DND-41 (cell line): Measurements from ENCODE around the gene HOMER1.
A peak's percentile ranks its signal among the peaks of the same experiment; 100 is the strongest.

Experiments used
- ATAC-seq: fragments of 200-7000 bp; cut with Tn5 transposase; 3 replicates; pipeline ENCODE4 v1.9.1; 2021; ENCODE audit warnings: low read depth; ENCODE audit not compliant: insufficient read depth
- DNase-seq: peaks from one replicate; pipeline ENCODE4 v3.0.0-alpha.2; 2020
- H2AFZ ChIP-seq: 2 replicates; pipeline ENCODE4 v1.6.0; 2012; ENCODE audit warnings: low read depth, low read length
- H3K27ac ChIP-seq: 2 replicates; pipeline ENCODE4 v1.5.1; 2012; ENCODE audit warnings: low read length, inconsistent platforms
- H3K27me3 ChIP-seq: fragments of 200-600 bp; sonication (generic); 2 replicates; pipeline ENCODE4 v1.6.0; 2012; ENCODE audit warnings: low read length, mild to moderate bottlenecking, inconsistent platforms; ENCODE audit not compliant: insufficient read depth, poor library complexity
- H3K36me3 ChIP-seq: 2 replicates; pipeline ENCODE4 v1.5.1; 2012; ENCODE audit warnings: low read length, inconsistent platforms; ENCODE audit not compliant: insufficient read depth
- H3K4me1 ChIP-seq: 2 replicates; pipeline ENCODE4 v1.5.1; 2012; ENCODE audit warnings: mild to moderate bottlenecking, low read length; ENCODE audit not compliant: insufficient read depth
- H3K4me2 ChIP-seq: 2 replicates; pipeline ENCODE4 v1.6.0; 2012; ENCODE audit warnings: mild to moderate bottlenecking, moderate library complexity, low read length, inconsistent platforms; ENCODE audit not compliant: insufficient read depth
- H3K4me3 ChIP-seq, 2 experiments: fragments of 200-600 bp in 1 of 2; shearing (Covaris generic) in 1 of 2; 2 replicates each; pipeline ENCODE4 v1.5.1; 2012 to 2016; ENCODE audit warnings: inconsistent platforms in 2 of 2, low read length in 2 of 2, mild to moderate bottlenecking in 2 of 2, low read depth in 1 of 2, moderate library complexity in 1 of 2
- H3K79me2 ChIP-seq: 2 replicates; pipeline ENCODE4 v1.6.0; 2012; ENCODE audit warnings: low read length, inconsistent platforms; ENCODE audit not compliant: insufficient read depth
- H3K9ac ChIP-seq: 2 replicates; pipeline ENCODE4 v1.6.0; 2012; ENCODE audit warnings: low read depth, mild to moderate bottlenecking, inconsistent platforms, low read length, moderate library complexity
- H3K9me3 ChIP-seq: 2 replicates; pipeline ENCODE4 v1.5.1; 2012; ENCODE audit warnings: low read length, moderate library complexity, mild to moderate bottlenecking, inconsistent platforms; ENCODE audit not compliant: insufficient read depth, severe bottlenecking
- H4K20me1 ChIP-seq: 2 replicates; pipeline ENCODE4 v1.6.0; 2012; ENCODE audit warnings: low read length; ENCODE audit not compliant: insufficient read depth
- EZH2 ChIP-seq: IDR thresholded peaks from 3 replicates; pipeline ENCODE4 v1.6.1; 2012; ENCODE audit warnings: borderline replicate concordance, low read depth, mild to moderate bottlenecking, moderate library complexity, low read length, inconsistent platforms; ENCODE audit not compliant: severe bottlenecking
- TF ChIP-seq, protein P1 (sequence below): IDR thresholded peaks from 2 replicates; pipeline ENCODE4 v1.5.1; 2012; ENCODE audit warnings: borderline replicate concordance, low read length, moderate library complexity, mild to moderate bottlenecking; ENCODE audit not compliant: poor library complexity, severe bottlenecking; ENCODE audit errors: extremely low read depth

The HOMER1 gene

DNA sequence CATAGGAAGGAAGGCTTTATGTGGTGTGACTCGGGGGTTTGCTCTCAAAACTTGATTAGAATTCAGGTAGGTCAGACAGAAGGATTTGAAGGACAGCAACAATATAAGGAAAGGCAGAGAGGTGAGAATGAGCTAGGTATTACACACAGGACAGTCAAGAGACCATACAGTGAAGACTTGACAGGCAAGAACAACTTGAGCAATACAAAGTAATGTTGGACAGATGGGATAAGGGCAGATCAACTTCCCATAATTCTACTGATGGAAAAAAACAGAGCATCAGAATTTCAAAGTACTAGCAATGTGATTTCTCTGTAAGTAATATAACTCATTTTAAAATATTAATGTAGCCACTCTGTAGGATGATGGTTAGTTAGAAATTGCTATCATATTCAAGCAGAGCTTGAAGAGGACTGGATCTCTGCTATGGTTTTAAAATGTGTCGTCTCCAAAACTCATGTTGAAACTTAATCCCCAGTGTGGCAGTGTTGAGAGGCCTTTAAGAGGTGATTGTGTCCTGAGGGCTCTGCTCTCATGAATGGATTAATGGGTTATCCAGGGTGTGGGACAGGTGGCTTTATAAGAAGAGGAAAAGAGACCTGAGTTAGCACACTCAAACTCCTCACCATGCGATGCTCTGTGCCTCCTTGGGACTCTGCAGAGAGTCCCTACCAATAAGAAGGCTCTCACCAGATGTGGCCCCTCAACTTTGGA is 22.4 kb upstream of the HOMER1 start:
- Histone ChIP-seq H3K4me1 (no peaks in the 10 kb centered on the region), H3K9ac (no peak overlapping the region), H3K27me3 (no peaks in the 10 kb centered on the region), H3K36me3 (no peaks in the 10 kb centered on the region), H3K4me2 (no peak overlapping the region), H3K9me3 (no peaks in the 10 kb centered on the region), H3K79me2 (no peaks in the 10 kb centered on the region), H4K20me1 (no peaks in the 10 kb centered on the region), H3K27ac (no peak overlapping the region), H2AFZ (no peak overlapping the region), H3K4me3 (no peak overlapping the region)
- TF ChIP-seq, protein P1, sequence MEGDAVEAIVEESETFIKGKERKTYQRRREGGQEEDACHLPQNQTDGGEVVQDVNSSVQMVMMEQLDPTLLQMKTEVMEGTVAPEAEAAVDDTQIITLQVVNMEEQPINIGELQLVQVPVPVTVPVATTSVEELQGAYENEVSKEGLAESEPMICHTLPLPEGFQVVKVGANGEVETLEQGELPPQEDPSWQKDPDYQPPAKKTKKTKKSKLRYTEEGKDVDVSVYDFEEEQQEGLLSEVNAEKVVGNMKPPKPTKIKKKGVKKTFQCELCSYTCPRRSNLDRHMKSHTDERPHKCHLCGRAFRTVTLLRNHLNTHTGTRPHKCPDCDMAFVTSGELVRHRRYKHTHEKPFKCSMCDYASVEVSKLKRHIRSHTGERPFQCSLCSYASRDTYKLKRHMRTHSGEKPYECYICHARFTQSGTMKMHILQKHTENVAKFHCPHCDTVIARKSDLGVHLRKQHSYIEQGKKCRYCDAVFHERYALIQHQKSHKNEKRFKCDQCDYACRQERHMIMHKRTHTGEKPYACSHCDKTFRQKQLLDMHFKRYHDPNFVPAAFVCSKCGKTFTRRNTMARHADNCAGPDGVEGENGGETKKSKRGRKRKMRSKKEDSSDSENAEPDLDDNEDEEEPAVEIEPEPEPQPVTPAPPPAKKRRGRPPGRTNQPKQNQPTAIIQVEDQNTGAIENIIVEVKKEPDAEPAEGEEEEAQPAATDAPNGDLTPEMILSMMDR = no peak
- TF ChIP-seq EZH2 = no peak
- ATAC-seq (no peak), DNase-seq (no peak)

DNA sequence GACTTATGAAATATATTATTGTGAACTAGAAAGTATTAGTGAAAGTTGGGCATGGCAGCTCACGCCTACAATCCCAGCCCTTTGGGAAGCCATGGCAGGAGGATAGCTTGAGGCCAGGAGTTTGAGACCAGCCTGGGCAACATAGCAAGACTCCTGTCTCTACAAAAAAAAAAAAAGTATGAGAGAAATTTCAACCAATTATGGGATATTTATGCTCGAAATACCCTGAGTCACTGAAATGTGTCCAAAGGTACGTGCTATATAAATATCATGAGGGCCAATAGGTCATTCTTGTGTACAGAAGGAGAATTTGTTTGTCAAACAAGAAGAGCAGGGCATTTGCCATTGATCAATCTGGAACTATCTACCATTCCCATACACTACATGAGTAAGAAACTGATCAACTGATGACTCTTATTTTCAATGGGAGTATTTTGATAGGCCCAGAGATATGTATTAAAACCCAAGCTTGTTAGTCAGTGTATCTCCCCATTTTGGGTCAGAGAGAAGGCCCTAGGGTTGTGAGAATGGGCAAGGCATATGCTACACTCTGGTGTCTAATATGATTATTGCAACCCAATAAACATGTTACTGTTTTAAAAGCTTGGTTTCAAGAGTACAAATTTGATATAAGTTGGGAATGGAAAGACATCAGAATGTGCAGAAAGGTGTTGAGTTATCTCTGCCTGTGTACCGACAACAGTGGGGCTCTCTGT is 21.7 kb upstream of the HOMER1 start:
- ATAC-seq (no peak), DNase-seq (no peak)
- Histone ChIP-seq H3K4me3 (no peak overlapping the region), H3K27me3 (no peaks in the 10 kb centered on the region), H4K20me1 (no peaks in the 10 kb centered on the region), H3K4me1 (no peaks in the 10 kb centered on the region), H2AFZ (no peak overlapping the region), H3K27ac (no peak overlapping the region), H3K79me2 (no peaks in the 10 kb centered on the region), H3K9me3 (no peaks in the 10 kb centered on the region), H3K4me2 (no peak overlapping the region), H3K36me3 (no peaks in the 10 kb centered on the region), H3K9ac (no peak overlapping the region)
- TF ChIP-seq, protein P1 = peak; percentile 15
- TF ChIP-seq EZH2 = no peak

DNA sequence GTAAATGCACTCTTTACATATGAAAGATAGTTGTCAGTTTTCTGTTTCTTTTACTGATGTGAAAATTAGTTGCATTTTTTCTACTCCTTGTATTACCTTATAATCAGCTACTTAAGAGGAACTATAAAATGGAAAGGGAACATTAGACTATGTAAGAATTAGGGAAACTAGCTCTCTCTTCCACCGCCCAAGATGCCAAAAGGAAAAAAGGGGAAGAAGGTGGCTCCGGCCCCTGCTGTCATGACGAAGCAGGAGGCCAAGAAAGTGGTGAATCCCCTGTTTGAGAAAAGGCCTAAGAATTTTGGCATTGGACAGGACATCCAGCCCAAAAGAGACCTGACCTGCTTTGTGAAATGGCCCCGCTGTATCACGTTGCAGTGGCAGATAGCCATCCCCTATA is 15.2 kb upstream of the HOMER1 start:
- ATAC-seq (no peak), DNase-seq (no peak)
- Histone ChIP-seq H3K79me2 (no peaks in the 10 kb centered on the region), H3K27ac (no peak overlapping the region), H3K36me3 (no peaks in the 10 kb centered on the region), H3K4me3 (no peak overlapping the region), H3K27me3 (no peaks in the 10 kb centered on the region), H3K9ac (no peak overlapping the region), H4K20me1 (no peaks in the 10 kb centered on the region), H3K9me3 (no peaks in the 10 kb centered on the region), H3K4me2 (no peak overlapping the region), H3K4me1 (no peaks in the 10 kb centered on the region), H2AFZ (no peak overlapping the region)
- TF ChIP-seq, protein P1 = no peak
- no peak for TF ChIP-seq EZH2
